Prostate gland (tissue), 2 donors: ENCODE results near the gene PIM3. TPM values are rescaled to one million over a fixed set of nuclear protein-coding genes. Genes with fewer than 3 reads are reported as not detected.

Source experiments
- DNase-seq: peaks from one replicate; pipeline ENCODE4 v3.0.0-alpha.2; 2019; ENCODE audit warnings: low spot score
- H3K27ac ChIP-seq, 2 donors: fragments of 200-600 bp; sonication (generic); 2 replicates each; pipeline ENCODE4 v1.5.1; 2017 to 2019
- H3K27me3 ChIP-seq: fragments of 200-600 bp; sonication (generic); replicated peaks from 2 replicates; pipeline ENCODE4 v1.5.1; 2019; ENCODE audit not compliant: insufficient read depth
- H3K36me3 ChIP-seq, 2 donors: fragments of 200-600 bp; sonication (generic); 1 replicate in 1 of 2; 2 replicates in 1 of 2; pipeline versions ENCODE4 v1.5.1 to v1.8.1; 2017 to 2019
- H3K4me1 ChIP-seq: fragments of 200-600 bp; sonication (generic); replicated peaks from 2 replicates; pipeline ENCODE4 v1.5.1; 2019
- H3K4me3 ChIP-seq, 2 donors: fragments of 200-600 bp; sonication (generic); 2 replicates each; pipeline ENCODE4 v1.5.1; 2017 to 2019
- H3K9me3 ChIP-seq: fragments of 200-600 bp; sonication (generic); 2 replicates; pipeline ENCODE4 v1.5.1; 2017
- CTCF ChIP-seq, 4 experiments: fragments of 200-600 bp in 2 of 4; fragments of 450-650 bp in 2 of 4; sonication (generic) in 2 of 4; IDR thresholded peaks; 1 replicate in 3 of 4; 2 replicates in 1 of 4; pipeline ENCODE4 v1.5.1; 2016 to 2019; ENCODE audit warnings: antibody characterized with exemption in 4 of 4, mild to moderate bottlenecking in 2 of 4, moderate library complexity in 2 of 4
- POLR2A ChIP-seq: fragments of 450-650 bp; IDR thresholded peaks from one replicate; pipeline ENCODE4 v1.6.1; 2016; ENCODE audit warnings: antibody characterized with exemption, mild to moderate bottlenecking
- POLR2AphosphoS5 ChIP-seq: sonication (generic); formaldehyde crosslinking; IDR thresholded peaks from one replicate; pipeline ENCODE4 v1.6.1; 2017; ENCODE audit warnings: antibody characterized with exemption
- WGBS: methylation state at CpG from one replicate; pipeline ENCODE4 v1.1.5; 2018; 5-methylcytosine and 5-hydroxymethylcytosine counted together
- intact Hi-C: fragments of 100-400 bp; cut with DNase I; formaldehyde crosslinking; loops from one replicate; pipeline ENCODE4 v1.14.2; 2022
- total RNA-seq, 2 donors: library from RNA; depleted of rRNA; stranded (reverse); fragments of >200 nt; gene quantifications; one replicate each; pipeline ENCODE4 v1.1.0, GENCODE V29; 2016

The PIM3 gene
- total RNA-seq, 2 donors from 2014 or later, result 126 to 183 TPM

- DNase-seq, result no peak
- TF ChIP-seq POLR2AphosphoS5 (no peak), CTCF (IDR thresholded peaks at IDR 0.05) (no peak), POLR2A (no peak)
- H3K36me3 ChIP-seq, result no peaks in the 10 kb centered on the region
- H3K27ac ChIP-seq, result no peak overlapping the region
- no peaks in the 10 kb centered on the region for H3K27me3 ChIP-seq
- WGBS, result 85% methylated on average over 6 of the region's 6 CpGs
- H3K4me3 ChIP-seq, result no peak overlapping the region
- intact Hi-C loops, result no loop called here
- H3K9me3 ChIP-seq, result no peaks in the 10 kb centered on the region
- H3K4me1 ChIP-seq, result no peaks in the 10 kb centered on the region
Observed at GRCh38 chr22:49991167-49991566, 30.6 kb downstream of the PIM3 start.

GRCh38 chr22:49991907-49992533, 31.4 kb downstream of the PIM3 start:
- no peak overlapping the region for H3K4me3 ChIP-seq
- no peaks in the 10 kb centered on the region for H3K4me1 ChIP-seq
- no peak overlapping the region for H3K27ac ChIP-seq
- H3K36me3 ChIP-seq, result no peaks in the 10 kb centered on the region
- intact Hi-C loops, result no loop called here
- H3K9me3 ChIP-seq, result no peaks in the 10 kb centered on the region
- H3K27me3 ChIP-seq, result no peaks in the 10 kb centered on the region
- no peak for DNase-seq
- WGBS, result 89% methylated on average over 7 of the region's 7 CpGs
- no peak for TF ChIP-seq POLR2A

- intact Hi-C loops, result no loop called here
- 36% methylated on average over 23 of the region's 23 CpGs for WGBS
- H3K9me3 ChIP-seq, result no peaks in the 10 kb centered on the region
Observed at GRCh38 chr22:49992921-49993648, 32.5 kb downstream of the PIM3 start.

GRCh38 chr22:49993649-49994360, 33.2 kb downstream of the PIM3 start:
- H3K27ac ChIP-seq, result no peak overlapping the region
- 83% methylated on average over 11 of the region's 11 CpGs for WGBS
- intact Hi-C loops, result no loop called here
- no peak overlapping the region for H3K4me3 ChIP-seq
- H3K9me3 ChIP-seq, result no peaks in the 10 kb centered on the region
- DNase-seq, result no peak
- no peaks in the 10 kb centered on the region for H3K4me1 ChIP-seq
- TF ChIP-seq CTCF (IDR thresholded peaks at IDR 0.05) (no peak), POLR2AphosphoS5 (no peak), POLR2A (no peak)
- H3K36me3 ChIP-seq, result no peaks in the 10 kb centered on the region
- H3K27me3 ChIP-seq, result no peaks in the 10 kb centered on the region

More at GRCh38 chr22:49992921-49993648, 32.5 kb downstream of the PIM3 start:
- no peaks in the 10 kb centered on the region for H3K4me1 ChIP-seq
- DNase-seq, result peak; percentile 62
- peak; percentile 45 to 90 (median 78) for TF ChIP-seq CTCF (IDR thresholded peaks at IDR 0.05)
- peak; percentile 22 for TF ChIP-seq POLR2AphosphoS5
- no peak for TF ChIP-seq POLR2A
- H3K36me3 ChIP-seq, result no peaks in the 10 kb centered on the region
- H3K27me3 ChIP-seq, result no peaks in the 10 kb centered on the region
- H3K27ac ChIP-seq, result no peak overlapping the region
- H3K4me3 ChIP-seq, result no peak overlapping the region

GRCh38 chr22:49994361-49995040, 33.9 kb downstream of the PIM3 start:
- no peak for DNase-seq
- intact Hi-C loops, result no loop called here
- WGBS, result 97% methylated on average over 21 of the region's 21 CpGs
- Histone ChIP-seq H3K27me3 (no peaks in the 10 kb centered on the region), H3K27ac (no peak overlapping the region), H3K9me3 (no peaks in the 10 kb centered on the region), H3K4me1 (no peaks in the 10 kb centered on the region), H3K36me3 (no peaks in the 10 kb centered on the region), H3K4me3 (no peak overlapping the region)
- no peak for TF ChIP-seq POLR2A
